Stimulated activated CD4-positive, alpha-beta T cell treated with anti-CD3 and anti-CD28 coated beads, TNF-alpha, amount 100 ng/mL, for 48 hours (primary cell): ENCODE measurements around the gene ADD1.

Experiments used
- DNase-seq, 3 donors: peaks; one replicate each; pipeline ENCODE4 v3.0.0-alpha.2; 2020; ENCODE audit warnings: low read depth in 3 of 3

Gene ADD1

DNA sequence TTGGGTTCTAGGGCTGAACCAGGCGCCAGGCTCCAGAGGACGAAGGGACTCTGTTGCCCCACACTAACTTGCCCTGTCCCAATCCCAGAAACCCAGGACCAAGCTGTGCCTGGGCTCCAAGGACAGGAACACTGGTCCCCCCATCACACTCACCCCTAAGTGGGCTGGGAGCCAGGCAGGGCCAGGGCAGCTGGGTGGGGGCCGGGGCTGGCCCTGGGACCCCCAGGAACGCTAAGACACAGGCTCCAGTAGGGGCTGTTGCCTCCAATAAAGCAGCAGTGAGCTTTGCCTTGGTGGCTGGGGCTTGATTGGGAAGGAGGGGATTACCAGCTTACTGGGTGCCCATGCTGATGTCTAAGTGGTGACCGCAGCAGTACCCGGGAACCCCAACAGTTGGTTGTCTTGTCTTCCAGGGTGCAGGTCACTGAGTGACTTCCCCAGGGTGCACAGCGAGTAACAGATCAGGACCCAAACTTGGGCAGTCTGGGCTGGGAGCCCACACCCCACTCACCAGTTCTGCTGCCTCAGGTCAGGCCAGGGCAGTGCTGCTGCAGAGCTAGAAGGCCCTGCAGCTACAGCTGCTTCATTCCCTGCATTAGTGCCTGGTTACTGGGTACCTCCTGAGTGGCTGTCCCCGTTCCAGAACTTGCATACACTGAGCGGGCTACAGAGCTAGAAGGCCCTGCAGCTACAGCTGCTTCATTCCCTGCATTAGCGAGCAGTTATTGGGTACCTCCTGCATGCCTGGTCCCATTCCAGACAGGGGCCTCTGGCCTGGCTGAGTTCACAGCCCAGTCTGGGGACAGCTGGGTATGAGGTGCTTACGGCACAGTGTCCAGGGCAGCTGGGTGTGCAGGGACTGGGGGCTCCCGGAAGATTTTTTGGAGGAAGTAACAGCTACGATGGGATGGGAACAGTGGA, 9.4 kb upstream of the ADD1 start:
- no peak for DNase-seq

DNA sequence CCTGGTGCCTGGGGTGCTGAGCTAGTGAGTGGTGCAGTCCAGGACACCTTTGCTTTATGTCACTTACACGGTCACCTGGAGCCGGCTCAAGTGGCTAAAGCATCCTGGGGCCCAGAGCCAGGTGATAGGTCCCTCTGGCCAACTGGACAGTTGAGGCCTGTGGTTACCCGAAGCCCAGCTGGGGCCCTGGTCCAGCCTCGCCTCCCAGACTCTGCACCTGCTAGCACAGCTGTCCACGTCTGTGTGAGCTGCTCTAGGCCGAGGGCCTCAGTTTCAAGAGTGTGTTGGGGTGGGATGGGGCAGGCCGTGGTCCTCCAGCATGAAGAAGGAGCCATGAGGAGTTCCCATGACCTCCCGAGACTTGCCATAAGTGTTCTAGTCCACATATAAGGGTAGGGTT, 7.7 kb upstream of the ADD1 start:
- no peak for DNase-seq

DNA sequence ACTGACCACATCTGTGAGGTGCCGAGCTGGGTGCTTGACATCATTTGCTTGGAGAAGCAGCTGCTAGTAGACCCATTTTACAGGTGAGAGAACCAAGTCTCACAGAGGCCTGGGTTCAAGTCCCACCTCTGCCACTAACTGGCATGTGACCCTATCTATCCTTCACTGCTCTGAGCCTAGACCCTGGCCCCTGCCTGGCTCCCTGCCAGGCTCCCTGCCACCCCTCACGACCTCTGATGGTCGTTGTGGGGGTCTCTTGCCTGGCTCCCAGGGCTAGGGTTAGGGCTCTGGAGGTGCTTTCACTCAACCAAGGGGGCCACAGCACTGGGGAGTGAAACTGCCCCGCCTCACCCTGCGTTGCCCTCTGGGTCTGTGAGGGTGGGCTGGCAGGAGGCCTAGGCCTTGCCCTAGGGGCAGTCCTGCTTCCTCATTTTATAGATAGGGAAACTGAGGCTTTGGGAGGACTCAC, 7.2 kb upstream of the ADD1 start:
- DNase-seq = no peak

DNA sequence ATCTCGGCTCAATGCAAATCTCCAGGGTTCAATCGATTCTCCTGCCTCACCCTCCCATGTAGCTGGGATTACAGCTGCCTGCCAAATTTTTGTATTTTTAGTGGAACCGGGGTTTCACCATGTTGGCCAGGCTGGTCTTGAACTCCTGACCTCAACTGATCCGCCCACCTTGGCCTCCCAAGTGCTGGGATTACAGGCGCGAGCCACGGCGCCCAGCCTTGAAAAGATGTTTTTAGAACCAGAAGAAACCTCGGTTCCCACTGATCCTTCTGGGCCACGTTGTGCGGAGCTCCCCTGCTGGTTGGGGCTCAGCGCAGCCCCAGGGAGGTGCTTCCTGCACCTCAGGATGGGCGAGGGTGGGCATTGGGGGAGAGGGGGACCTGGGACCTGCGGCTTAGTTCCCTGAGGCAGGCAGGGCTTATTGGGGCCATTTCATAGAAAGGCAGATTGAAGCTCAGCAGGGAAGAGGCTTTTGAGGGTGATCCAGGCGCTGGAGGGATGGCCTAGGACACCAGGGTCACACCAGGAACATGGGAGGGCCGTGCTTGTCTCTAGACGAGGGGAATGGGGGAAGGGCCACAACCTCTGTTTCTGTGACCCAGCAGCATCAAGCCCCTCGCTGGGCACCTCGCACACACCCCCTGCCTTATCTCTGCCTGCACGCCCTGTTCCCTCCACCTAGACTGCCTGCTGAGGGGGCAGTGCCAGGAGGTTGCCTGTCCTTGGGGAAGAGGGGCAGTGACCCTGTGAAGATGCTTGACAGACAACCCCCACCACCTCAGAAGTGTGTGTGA, 6.3 kb upstream of the ADD1 start:
- DNase-seq = no peak

DNA sequence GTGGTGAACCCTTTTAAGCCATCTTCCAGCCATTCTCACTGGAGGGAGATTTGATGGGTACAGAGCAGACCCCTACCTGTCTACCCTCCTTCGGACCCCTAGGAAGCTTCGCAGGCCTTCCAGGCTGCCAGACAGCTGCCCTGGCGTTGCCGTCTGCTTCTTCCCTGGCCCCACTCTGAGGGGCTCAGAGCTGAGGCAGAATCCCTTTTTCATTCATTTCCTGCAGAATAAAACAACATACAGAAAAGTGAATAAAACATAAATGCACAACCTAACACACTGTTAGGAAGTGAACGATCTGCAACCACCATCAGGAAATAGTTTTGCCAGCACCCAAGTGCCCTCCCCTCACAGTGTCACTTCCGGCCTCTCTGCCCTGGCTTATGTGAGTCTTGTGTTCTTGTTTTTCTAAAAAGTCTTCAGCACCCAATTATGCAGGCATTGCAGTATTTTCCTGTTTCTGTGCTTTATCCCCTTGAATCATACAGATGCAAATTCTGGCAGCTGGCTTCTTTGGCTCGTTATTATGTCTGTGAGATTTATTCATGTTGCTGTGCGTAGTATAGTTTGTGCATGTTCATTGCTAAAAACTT, 5.6 kb upstream of the ADD1 start:
- peak; percentile 32 to 49 (median 41) for DNase-seq

DNA sequence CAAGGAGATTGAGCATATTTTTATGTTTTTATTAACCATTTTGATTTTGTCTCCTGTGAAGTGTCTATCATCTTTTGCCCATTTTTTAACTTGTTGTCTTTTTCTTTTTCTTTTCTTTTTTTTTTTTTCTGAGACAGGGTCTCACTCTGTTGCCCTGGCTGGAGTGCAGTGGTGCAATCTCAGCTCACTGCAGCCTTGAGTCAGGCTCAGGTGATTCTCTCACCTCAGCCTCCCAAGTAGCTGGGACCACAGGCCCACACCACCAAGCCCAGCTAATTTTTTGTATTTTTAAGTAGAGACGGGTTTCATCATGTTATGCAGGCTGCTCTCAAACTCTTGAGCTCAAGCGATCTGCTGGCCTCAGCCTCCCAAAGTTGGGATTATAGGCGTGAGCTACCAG, 4.6 kb upstream of the ADD1 start:
- DNase-seq = no peak

DNA sequence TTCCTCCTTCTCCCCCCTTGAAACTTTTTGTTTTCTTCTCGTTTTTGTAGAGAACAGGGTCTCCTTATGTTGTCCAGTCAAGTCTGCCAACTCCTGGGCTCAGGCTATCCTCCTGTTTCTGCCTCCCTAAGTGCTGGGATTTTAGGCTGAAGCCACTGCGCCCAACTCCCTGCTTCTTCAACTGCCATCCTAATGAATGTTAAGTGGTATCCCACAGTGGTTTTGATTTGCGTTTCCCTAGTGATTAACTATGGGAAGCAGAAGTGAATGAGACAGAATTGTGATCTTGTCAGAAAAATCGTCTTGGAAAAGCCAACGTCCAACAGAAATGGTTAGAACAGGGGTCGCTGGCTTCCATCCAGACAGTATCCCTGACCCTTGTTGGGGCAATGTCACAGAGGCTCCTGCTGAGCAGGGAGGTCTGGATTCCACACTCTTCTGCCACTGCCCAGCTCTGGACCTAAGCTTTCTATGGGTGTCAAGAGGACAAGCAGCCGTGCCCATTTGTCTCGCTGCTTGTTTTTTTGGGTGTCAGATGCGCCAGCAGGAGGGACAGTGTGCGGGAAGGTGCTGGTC, 869 bp upstream of the ADD1 start:
- no peak for DNase-seq

DNA sequence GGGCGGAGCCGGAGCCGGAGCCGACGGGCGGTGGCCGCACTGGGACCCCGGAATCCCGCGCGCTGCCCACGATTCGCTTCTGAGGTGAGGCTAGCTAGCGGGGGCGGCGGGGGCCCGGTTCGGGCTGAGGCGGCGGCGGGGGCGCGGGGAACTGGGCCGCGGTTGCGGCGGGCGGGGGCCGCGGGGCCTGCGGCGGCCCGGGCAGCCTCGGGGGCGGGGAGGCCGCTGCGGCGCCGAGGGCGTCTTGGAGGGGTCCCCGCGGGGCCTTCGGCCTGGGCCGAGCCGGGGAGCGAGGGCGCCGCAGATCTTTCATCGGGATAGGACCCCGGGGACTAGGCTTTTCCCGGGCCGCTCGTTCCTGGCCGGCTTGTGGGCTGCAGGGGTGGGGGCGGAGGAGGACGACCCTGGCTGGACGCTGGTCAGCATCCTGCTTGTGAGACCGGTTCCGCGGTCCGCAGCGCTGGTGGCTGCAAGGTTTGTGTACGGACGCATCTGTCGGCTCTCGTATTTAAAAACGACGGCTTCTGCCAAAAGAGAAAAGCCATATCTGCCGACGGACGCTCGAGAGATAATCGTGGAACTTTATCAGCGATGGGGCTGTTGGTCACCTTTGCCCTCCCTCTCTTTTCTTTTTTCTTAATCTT, 419 bp downstream of the ADD1 start:
- DNase-seq = no peak

DNA sequence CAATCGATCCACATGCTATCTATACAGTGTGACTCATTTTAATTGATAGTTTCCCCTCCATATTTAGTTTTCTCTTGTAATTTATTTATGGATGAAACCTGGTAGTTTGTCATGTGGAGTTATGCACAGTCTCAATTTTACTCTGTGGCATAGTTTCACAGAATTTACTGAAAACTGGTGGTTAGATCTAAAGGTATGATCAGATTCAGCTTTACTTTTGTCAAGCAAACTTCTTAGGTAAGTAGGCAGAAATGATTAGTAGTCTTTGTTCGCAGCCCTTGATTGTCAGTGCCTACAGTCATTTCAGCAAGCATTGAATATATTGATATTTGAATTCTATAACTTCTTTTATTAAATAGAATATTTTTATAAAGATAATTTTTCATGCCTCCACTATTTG, 2.5 kb downstream of the ADD1 start:
- DNase-seq = no peak

DNA sequence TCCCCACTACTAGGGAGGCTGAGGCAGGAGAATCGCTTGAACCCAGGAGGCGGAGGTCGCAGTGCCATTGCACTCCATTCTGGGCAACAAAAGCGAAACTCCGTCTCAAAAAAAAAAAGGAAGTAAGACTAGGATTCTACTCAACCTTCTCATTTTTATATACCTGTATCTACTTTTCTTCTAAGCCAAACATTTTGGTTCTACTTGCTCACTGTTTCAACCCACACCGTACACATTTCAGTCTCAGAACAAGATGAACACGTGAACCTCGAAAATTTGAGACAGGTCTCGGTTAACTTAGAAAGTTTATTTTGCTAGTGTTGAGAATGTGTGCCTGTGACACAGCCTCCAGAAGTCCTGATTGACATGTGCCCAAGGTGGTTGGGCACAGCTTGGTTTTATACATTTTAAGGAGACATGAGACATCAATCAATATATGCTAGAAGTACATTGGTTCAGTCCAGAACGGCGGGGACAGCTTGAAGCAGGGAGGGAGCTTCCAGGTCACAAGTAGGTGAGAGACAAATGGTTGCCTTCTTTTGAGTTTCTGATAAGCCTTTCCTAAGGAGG, 3.7 kb downstream of the ADD1 start:
- DNase-seq = no peak

DNA sequence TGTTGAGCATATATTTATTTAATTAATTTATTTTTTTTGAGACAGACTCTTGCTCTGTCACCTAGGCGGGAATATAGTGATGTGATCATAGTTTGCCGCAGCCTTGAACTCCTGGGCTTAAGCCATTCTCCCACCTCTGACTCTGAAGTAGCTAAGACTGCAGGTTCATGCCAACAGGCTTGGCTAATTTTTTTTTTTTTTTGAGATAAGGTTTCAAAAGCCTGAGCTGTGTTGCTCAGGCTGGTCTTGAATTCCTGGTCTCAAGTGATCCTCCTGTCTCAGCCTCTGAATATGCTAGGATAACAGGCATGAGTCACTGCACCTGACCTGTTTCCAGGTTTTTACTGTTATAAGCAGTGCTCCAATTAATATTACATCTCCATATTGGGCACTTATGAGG, 4.8 kb downstream of the ADD1 start:
- DNase-seq = no peak

DNA sequence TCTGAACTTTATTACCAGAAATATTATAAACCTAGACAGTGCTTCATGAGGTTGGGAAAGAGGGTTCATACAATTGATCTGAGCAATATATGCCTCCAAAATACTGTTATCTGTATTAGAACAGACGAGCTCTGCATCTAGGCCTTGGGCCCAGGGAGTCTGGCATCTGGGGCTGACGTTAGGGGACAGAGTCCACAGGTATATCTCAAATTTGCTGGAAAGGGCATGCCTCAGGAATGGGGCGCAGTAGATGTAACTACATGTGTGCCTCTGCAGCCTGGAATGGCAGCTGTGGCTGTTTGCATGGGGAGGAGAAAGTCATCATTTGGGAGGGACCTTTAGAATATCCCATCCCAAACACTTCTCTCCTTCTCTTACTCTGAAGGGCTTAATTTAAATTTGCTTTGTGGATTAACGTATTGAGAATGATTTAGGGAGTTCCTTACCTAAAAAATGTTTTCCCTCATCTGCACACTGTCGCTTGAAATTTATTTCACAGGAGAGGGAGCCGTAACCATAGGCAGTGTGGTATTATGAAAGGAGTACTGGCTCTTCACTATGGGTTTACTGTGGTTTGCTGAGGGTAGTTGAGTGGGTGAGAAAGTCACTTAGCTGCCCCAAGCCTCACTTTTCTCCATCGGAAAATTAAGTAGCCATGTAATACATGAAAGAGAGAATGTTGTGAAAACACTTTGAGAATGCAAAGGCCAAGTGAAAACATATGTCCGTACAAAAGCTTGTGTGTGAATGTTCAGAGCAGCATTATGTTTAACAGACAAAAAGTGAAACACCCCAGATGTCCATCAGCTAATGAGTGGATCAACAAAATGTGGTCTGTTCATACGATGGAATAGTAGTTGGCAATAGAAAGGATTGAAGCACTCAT, 5.9 kb downstream of the ADD1 start:
- no peak for DNase-seq

DNA sequence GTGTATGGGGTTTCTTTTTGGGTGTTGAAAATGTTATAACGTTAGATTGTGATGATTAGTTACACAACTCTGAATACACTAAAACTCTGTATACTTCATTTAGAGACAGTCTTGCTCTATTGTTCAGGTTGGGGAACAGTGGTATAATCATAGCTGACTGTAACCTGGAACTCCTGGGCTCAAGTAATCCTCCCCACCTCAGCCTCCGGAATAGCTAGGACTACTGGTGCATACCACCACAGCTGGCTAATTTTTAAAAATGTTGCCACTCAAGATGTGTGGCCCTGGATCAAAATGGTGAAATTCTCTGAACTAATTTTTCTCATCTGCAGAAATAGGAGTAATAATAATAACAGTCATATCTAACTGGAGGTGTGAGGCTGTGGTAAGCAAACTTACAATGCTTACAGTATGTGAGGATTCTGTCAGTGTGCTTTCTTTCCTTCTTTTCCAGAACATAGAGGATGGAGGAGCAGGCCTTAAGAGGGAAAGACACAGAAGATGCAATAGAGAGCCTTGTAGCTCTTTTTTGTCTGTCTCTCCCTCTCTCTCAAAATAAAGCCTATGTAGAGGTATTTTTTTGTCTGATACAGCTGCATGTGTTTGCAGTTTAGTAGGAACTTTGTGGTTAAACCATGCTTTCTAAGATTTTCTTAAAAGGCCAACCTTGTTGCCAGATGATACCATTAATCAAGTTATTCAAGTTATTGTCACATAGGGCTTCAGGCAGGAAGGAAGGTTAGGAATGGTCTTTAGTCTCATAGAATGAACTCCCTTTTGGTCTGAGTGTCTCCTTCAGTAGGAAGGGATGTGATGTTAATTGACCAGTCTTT, 7.5 kb downstream of the ADD1 start:
- no peak for DNase-seq

DNA sequence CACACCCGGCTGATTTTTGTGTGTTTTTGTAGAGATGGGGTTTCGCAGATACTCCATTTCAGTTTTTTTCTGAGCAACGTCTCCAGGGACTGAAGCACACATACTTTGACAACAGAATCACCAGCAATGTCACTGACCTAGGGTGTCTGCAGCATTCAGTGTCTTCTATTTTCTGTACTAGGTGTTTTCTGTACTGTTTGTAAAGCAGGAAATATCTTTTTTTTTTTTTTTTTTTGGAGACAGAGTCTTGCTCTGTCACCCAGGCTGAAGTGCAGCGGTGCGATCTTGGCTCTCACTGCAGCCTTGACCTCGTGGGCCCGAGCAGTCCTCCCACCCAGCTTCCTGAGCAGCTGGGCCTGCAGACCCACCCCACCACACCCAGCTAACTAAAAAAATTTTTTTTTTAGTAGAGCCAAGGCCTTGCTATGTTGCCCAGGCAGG, 8.9 kb downstream of the ADD1 start:
- DNase-seq = no peak

DNA sequence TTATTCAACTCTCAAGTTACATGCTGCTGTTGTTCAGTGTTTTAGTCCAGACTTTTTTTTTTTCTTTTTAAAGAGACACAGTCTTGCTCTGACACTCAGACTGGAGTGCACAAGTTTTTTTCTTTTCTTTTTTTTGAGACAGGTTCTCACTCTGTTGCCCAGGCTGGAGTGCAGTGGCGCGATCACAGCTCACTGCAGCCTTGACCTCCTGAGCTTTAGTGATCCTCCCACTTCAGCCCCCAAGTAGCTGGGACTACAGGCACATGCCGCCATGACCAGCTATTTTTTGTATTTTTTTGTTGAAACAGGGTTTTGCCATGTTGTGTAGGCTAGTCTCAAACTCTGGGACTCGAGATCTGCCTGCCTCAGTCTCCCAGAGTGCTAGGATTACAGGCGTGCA, 11.9 kb downstream of the ADD1 start:
- DNase-seq = no peak

DNA sequence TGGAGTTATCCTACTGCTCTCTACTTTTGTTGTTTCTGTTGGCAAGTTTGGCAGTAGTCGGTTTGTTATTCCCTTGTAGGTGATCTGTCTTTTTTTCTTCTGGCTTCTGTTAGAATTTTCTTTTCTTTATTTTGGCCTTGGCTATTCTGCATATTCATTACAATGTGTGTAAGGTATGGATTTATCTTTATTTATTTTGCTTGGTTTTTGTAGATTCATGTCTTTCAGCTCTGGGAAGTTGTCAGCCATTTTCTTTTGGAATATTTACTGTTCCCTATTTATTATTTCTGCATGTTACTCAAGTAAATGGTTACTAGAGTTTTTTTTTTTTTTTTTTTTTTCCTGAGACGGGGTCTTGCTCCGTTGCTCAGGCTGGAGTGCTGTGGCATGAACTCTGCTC, 12.6 kb downstream of the ADD1 start:
- no peak for DNase-seq

DNA sequence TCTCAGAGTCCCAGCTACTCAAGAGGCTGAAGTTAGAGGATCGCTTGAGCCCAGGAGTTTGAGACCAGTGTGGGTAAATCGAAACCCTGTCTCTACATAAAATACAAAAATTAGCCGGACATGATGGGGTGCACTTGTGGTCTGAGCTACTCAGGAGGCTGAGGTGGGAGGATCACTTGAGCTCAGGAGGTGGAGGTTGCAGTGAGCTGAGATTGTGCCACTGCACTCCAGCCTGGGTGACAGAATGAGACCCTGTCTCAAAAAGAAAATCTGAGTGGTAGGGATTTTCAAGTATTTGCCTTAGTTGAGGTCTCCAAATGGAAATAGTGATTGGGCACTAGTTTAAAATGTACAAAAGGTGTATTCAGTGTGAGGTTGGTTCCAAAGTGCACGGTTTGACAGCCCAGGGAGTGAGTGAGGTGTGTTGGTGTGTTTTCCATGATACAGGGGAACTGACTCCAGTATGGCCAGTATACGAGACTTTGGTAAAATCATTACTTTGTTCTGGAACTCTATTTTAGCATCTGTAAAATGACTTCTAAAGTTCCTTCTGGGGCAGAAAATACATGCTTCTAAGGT, 13.8 kb downstream of the ADD1 start:
- no peak for DNase-seq

DNA sequence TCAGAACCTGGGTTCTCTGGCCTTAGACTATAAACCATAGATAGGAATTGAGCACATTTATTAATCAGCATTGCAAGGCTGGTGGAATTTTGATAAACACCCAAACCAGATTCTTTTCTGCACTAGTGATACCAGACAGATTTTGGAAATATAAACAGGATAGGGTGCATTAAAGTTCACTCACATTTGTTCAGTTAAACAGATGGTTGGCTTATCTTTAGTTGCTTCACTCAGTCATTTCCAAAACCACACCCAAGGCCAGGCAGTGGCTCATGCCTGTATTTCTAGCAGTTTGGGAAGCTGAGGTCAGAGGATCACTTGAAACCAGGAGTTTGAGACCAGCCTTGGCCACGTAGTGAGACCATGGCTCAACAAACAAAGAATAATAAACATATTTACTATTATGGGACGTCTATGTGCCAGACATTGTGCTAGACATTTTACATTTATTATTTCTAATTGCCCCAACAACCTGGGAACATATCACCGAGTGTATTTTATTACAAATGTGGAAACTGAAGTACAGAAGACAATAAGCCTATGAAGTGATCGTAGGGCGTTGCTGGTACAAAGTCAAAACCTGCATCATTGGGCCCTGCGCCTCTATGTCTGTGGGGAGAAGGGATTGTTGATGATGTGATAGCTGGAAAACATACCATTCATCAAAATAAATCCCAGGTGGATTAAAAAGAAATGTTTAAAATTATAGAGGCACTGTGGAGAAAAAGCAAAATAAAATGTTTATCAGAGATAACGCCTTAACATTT, 15.0 kb downstream of the ADD1 start:
- DNase-seq = no peak
